Ramos (cell line): ENCODE results near the gene SESN1.

Experiments
- in situ Hi-C: fragments of 300-500 bp; cut with MboI; formaldehyde crosslinking; loops from one replicate; pipeline ENCODE4 v1.14.3; 2022; ENCODE audit warnings: low sequenced_read_pairs; ENCODE audit not compliant: unreplicated experiment

The SESN1 gene

GRCh38 chr6:108969776-108970175 is 124.9 kb downstream of the SESN1 start:
- in situ Hi-C loops, result no loop called here

DNA sequence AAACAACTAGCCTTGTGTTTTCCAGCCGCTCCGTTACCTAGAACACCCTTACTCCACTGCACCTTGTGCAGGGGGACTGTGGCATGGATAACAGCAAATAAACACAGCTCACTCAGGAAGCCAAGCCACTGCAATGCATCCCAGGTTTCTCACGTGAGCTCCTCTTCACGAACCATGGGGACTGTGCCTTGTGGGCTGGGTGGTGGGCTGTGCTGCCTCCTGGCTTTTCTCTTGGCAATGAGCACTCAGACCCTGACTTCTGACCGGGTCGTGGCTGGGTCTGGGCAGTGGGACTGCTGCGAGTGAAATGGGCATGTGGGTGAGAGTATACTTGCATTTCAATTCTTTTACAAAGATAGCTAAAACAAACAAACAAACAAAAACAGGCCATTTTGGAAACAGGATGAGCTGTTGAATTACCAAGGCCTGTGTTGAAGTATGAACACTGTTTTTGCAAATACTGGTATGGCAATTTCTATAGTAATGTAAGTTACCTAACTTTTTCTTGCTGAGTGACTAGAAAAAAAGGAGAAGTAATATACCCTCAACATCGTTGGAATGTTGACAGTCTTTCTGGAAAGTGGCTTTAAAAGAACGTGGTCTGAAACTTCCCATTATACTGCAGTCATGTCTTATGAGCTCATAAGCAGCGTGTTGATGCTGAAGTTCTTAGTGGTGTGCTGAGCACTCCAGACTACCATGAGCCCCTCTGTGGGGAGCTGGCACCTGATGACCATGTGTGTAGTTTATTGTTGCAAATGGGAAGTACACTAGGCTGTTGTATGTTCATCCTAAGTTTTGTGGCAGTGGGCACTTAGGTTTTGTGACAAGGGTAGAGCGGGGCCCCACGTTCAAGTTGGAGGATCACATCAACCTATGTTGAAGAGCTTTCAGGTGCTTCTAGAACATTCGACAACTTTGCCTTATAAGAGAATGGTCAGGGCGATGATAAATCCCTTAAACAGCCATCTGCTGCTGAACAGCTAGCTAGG is 126.0 kb downstream of the SESN1 start:
- in situ Hi-C loops, result no loop called here

GRCh38 chr6:108966855-108967755 is 127.5 kb downstream of the SESN1 start:
- in situ Hi-C loops, result no loop called here

DNA sequence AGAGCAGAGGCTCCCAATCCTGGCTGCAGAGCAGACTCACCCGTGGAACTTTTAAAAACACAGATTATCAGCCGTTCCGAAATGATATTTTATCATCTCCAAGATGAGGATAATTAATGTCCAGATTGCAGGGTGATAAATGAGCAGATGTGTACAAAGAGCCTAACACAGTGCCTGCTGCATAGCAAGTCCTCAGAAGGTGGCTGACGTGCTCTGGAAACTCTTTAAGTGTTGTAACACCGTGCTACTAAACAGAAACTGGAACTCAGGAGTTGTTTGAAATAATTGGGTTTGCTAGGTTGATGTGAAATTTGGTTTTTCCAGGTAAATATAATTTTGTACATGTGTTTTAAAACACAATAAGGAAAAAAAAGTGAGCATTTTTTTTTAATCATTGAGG is 128.4 kb downstream of the SESN1 start:
- in situ Hi-C loops, result no loop called here

DNA sequence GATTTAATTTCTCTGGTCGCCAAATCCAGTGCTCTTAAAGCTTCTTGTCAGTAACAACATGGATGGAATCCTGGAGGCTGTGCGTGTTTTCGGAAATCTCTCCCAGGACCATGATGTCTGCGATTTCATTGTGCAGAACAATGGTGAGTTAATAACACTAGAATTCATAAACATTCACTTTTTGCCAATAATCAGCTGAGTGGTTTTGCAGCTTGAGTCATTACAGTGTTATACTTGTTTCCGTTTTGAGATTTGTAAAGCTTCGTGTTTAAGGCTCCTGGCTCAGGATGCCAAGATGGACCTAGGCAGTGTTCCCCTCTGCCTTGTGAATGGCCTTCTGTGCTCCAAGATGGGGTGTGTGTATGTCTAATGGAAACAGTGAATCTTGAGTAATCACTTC is 132.7 kb downstream of the SESN1 start:
- in situ Hi-C loops, result no loop called here

- in situ Hi-C loops, result no loop called here
Observed at GRCh38 chr6:108961077-108961476, 133.6 kb downstream of the SESN1 start.

GRCh38 chr6:108960601-108961000 is 134.0 kb downstream of the SESN1 start:
- in situ Hi-C loops, result no loop called here

- in situ Hi-C loops, result no loop called here
Observed at GRCh38 chr6:108959972-108960582, 134.6 kb downstream of the SESN1 start.

DNA sequence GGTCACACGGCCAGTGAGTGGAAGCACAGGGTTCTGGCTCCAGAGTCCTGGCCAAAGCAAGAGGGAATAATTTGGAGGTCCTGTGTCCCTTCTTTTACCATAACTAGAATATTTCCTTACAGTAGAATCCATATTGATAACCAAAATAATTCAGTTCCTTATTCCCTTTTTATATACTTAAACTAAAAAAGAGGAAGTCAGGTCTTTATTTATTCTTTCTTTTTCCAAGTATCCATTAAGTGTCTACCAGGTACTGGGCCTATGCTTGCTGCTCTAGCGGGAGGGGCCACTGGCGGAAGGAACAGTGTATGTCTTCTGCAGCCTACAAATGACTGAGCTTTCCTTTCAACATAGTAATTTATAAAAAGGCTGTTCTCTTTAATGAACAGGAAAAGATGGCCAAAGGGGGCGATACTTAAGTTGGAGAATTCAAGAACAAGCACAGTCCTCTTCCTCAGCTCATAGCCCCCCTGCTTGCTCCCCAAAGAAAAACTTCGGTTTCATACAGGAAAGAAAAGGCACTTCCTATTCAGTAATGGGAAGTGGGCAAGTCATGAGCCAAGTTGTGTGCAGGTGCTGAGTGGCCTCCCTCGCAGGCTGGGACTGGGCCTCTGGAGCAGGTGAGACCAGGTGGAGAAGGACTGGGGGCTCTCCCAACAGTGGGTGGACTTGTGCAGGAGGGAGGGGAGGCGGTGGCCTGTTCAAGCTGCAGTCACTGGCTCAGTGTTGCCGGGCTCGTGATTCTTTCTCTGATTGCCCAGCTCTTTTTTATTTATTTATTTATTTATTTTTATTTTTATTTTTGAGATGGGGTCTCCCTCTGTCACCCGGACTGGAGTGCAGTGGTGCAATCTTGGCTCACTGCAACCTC is 135.5 kb downstream of the SESN1 start:
- in situ Hi-C loops, result no loop called here

DNA sequence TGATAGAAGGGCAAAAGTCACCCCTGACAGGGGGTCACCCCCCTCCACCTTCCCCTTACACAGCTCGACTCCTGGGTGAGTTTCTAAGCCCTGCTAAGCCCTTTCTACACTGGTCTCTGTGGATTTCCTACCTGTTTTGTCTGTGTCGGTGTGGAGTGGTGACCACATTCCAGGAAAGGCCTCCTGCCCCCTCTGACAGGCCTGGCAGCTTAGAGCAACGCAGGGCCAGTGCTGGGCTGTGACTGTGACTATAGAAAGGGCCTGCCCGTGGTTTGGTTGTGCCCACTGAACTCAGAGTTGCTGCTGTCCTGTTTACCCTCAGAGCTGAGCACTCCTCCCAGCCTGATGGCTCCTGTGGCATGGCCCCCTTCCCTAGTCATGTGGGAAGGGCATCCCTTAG is 137.4 kb downstream of the SESN1 start:
- in situ Hi-C loops, result no loop called here

- in situ Hi-C loops, result no loop called here
Observed at GRCh38 chr6:108955329-108955949, 139.2 kb downstream of the SESN1 start.

- in situ Hi-C loops, result no loop called here
Observed at GRCh38 chr6:108953681-108954080, 141.0 kb downstream of the SESN1 start.

- in situ Hi-C loops, result no loop called here
Observed at GRCh38 chr6:108952776-108953486, 141.7 kb downstream of the SESN1 start.

DNA sequence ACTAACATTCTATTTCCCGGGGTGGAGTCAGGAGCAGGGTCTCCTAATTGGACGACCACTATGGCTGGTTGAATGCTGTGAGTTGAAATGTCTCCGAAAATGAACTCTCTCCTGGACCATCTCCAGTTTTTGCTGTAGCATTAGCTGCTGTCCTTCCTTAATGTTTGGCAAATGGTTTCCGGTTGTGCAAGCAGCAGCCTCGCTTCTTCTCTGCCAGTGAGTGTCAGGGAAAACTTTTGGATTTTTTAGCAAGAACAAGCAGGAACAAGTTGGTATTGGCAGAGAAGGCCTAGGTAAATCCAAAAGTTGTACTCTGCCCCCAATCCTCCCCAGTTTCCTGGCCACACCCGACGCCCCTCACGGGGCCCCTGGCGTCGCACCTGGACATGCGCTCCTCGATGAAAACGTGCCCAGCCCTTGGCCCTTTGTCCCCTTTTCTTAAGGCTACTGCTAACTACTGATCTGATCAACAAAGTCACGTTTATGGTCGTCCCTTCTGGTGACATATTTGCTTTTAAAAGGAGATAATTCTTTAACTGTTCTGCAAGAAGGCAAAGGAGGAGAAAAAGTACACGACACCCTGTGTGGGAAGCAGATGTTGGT is 143.2 kb downstream of the SESN1 start:
- in situ Hi-C loops, result no loop called here

GRCh38 chr6:108948181-108948661 is 146.4 kb downstream of the SESN1 start:
- in situ Hi-C loops, result no loop called here

DNA sequence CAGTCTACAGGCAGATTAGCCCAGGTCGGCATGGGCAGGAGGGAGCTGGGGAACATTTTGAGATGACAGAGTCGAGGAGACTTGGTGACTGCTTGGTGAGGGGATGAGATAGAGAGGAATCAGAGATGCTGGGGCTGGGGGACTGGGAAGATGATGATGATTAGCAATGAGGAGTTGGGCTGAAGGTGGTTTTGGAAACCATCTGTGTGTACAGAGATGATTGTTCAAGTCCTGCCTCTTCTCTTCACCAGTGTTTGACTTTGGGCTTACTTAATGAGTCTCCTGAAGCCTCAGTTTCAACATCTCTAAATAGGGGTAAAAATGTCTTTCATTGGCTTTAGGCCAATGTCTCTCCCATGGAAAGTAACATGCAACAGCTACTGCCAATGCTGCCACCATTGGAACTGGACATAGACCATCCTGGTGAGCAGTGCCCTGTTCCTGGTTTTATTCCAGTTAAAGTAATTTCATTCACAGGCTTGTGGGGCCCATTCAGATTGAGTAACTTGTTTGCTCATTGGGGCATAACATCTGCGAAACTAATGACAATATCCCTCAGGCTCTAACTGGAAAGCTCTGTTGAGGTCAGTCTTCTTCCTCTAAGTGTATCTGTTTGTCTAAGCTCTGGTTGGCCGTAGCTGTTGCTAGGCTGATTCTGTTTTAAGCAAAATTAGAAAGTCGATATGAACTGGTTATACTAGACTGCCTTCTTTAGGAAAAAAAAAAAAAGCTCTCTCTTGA is 147.4 kb downstream of the SESN1 start:
- in situ Hi-C loops, result no loop called here

DNA sequence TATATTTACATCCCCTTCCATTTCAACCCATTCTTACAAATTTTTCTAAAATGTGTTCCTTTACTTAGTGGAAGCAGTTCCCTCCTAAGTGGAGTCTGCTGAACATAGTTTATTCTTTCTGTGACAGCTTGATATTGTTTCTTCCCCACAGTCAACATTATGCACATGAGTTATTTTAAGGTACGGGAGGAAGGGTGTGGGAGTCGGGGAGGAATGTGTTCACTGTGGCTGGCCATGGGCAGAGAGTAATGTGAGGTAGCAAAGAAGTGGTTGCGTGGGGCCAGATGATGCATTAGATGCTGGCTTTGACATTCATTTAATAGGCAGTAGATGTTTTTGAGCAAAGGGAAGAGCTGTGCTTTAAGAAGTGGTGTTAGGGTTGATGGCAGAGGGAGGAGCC is 148.0 kb downstream of the SESN1 start:
- in situ Hi-C loops, result no loop called here
